Activated CD4-positive, alpha-beta memory T cell treated with anti-CD3 and anti-CD28 coated beads, Interleukin-2, amount 10 ng/mL, durations not matched to agents 7 days and 5 days (primary cell): Measurements from ENCODE around the gene ZFYVE26. TPM values are rescaled to one million over a fixed set of nuclear protein-coding genes. Genes with fewer than 3 reads are reported as not detected.
"Not testable (repeated sequence)": the region's sequence is repeated elsewhere in the genome, so short reads cannot be mapped to it uniquely, and the experiment has no call there.

Source experiments
- CTCF ChIA-PET: fragments of 350-600 bp; sonication (Branson Sonifier 250); formaldehyde crosslinking; loops from one replicate; lab custom pipeline; 2021; ENCODE audit warnings: antibody characterized with exemption, inconsistent platforms; lab: Charles Lee
- POLR2A ChIA-PET: fragments of 350-600 bp; sonication (Branson Sonifier 250); formaldehyde crosslinking; loops from one replicate; lab custom pipeline; 2021; ENCODE audit warnings: antibody characterized with exemption; lab: Charles Lee
- DNase-seq: peaks from one replicate; pipeline ENCODE4 v3.0.0-alpha.2; 2020
- H3K27ac Mint-ChIP-seq: one replicate; pipeline ENCODE4 v1.8.0; 2021; ENCODE audit warnings: mild to moderate bottlenecking, mixed read lengths
- H3K27me3 Mint-ChIP-seq: one replicate; pipeline ENCODE4 v1.8.0; 2021; ENCODE audit warnings: mixed read lengths
- H3K36me3 Mint-ChIP-seq: one replicate; pipeline ENCODE4 v1.8.0; 2021; ENCODE audit warnings: low read depth, mixed read lengths
- H3K4me1 Mint-ChIP-seq: one replicate; pipeline ENCODE4 v1.8.0; 2021; ENCODE audit warnings: mixed read lengths
- H3K4me3 Mint-ChIP-seq: one replicate; pipeline ENCODE4 v1.8.0; 2021; ENCODE audit warnings: mild to moderate bottlenecking, mixed read lengths
- H3K9me3 Mint-ChIP-seq: one replicate; pipeline ENCODE4 v1.8.0; 2021; ENCODE audit warnings: mixed read lengths
- total RNA-seq, 2 experiments: library from RNA; stranded (reverse); gene quantifications; one replicate each; pipeline ENCODE4 v1.2.3, GENCODE V29; 2021

The ZFYVE26 gene
- total RNA-seq, 2 experiments from 2014 or later, result 20.8 to 21.4 TPM

DNA sequence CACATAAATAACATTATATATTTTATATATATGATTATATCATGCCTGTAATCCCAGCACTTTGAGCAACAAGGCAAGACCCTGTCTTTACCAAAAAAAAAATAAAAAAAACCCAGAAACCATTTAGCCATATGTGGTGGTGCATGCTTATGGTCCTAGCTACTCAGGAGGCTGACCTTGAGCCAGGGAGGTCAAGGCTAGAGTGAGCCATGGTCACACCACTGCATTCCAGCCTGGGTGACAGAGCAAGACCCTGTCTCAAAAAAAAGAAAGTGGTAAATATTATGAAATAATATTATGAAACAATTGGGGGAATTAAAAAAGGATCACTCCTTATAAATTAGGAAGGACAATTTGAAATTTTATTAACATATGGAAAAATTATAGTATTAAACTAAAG is 19.2 kb upstream of the ZFYVE26 start:
- CTCF ChIA-PET, result no interaction called here
- POLR2A ChIA-PET, result no interaction called here
- Mint-ChIP-seq H3K36me3 (peaks cover 6% of the 10 kb centered on the region), H3K9me3 (no peaks in the 10 kb centered on the region), H3K4me1 (no peaks in the 10 kb centered on the region), H3K4me3 (no peak overlapping the region), H3K27me3 (no peaks in the 10 kb centered on the region), H3K27ac (no peak overlapping the region)
- DNase-seq, result no peak

DNA sequence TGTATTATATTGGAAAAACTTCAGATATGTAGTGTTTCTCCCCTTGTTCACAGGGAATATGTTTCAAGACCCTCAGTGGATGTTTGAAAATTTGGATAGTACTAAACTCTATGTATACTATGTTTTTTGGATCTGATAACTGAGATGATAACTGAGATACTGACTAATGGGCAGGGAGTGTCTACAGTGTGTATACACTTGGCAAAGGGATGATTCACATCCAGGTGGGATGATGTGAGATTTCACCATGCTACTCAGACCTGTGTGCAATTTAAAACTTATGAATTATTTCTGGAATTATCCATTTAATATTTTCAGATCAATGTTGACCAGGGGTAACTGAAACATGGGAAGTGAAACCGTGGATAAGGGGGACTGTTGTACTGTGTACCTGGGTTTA is 17.0 kb upstream of the ZFYVE26 start:
- Mint-ChIP-seq H3K4me1 (no peaks in the 10 kb centered on the region), H3K4me3 (no peak overlapping the region), H3K36me3 (peaks cover 13% of the 10 kb centered on the region), H3K27me3 (no peaks in the 10 kb centered on the region), H3K27ac (no peak overlapping the region), H3K9me3 (no peaks in the 10 kb centered on the region)
- ChIA-PET CTCF (interaction anchor here (1.2 kb wide), 1 partner anchor 983 kb away, joined by 3 read pairs; no protein-coding TSS in a partner anchor), POLR2A (interaction anchor here (0.6 to 1.2 kb wide), 2 partner anchors 17 to 1220 kb away, joined by 3 to 4 read pairs; partner anchors contain the start of gene ZFYVE26)
- DNase-seq, result no peak

DNA sequence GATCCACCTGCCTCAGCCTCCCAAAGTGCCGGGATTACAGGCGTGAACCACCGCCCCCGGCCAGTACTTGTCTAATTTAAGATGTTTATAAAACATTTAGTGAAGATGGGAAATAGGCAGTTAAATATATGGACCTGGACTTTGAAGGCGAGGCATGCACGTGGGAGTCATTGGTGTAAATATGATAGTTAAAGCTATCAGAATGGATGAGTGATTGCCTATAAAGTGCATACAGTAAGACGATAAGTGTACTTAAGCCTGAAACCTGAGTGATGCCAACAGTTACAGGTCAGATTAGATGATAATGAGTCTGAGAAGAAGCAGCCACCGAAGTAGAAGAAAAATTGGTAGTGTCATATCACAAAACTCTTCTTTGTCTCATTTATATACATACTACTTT is 14.7 kb upstream of the ZFYVE26 start:
- CTCF ChIA-PET, result no interaction called here
- DNase-seq, result no peak
- H3K27me3 Mint-ChIP-seq, result no peaks in the 10 kb centered on the region

DNA sequence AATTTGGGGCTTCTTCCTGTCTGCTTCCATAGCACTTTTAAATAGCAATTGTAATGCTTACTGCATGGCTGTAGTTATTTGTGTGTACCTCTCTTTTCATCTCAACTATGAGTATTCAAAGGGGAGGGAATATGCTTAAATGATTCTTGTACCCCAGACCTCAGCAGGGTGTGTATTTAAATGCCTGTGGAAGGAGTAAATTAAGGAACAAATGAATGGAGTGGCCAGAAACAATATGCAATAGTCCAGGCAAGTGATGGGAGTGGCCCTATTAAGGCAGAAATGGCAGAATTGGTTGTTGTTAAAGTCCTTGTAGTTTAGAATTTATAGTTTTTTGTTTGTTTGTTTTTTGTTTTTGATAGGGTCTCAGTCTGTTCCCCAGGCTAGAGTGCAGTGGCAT is 4.7 kb upstream of the ZFYVE26 start:
- ChIA-PET POLR2A (interaction anchor here (0.6 kb wide), 1 partner anchor 16 kb away, joined by 3 read pairs; no protein-coding TSS in a partner anchor), CTCF (no interaction called here)
- H3K27me3 Mint-ChIP-seq, result no peaks in the 10 kb centered on the region
- no peak for DNase-seq
- H3K36me3 Mint-ChIP-seq, result peaks cover 7% of the 10 kb centered on the region
- H3K4me3 Mint-ChIP-seq, result peak overlapping the region; percentile 99
- no peak overlapping the region for H3K27ac Mint-ChIP-seq
- H3K9me3 Mint-ChIP-seq, result peaks cover 3% of the 10 kb centered on the region
- H3K4me1 Mint-ChIP-seq, result peaks cover 30% of the 10 kb centered on the region

More for the DNA sequence above, 14.7 kb upstream of the ZFYVE26 start:
- Mint-ChIP-seq H3K4me1 (no peaks in the 10 kb centered on the region), H3K4me3 (no peak overlapping the region), H3K9me3 (no peaks in the 10 kb centered on the region), H3K27ac (no peak overlapping the region), H3K36me3 (peaks cover 29% of the 10 kb centered on the region)
- POLR2A ChIA-PET, result no interaction called here

DNA sequence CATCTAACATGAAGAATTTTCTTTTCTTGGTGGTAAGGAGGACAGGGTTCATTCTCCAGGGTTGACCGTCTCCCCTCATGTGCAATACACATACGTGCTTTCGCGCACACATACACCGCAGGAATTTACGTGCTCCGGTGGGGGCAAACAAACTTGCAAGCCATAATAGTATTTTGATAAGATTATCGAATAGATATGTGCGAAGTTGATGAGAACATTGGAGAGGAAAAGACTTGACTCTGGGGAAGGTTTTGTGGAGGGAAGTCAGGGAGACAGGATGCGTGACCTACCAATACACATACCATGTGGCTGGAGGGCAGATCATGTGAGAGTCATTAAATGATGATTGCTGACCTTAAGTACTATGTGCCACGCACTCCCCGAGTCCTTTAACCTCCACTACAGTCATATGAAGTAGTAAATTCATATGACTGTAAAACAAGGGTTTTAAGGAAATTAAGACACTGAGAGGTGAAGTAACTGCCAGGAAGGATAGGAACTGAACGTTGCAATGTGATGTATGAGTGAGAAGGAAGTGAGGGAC is 4.1 kb upstream of the ZFYVE26 start:
- peak overlapping the region; percentile 74 for H3K27ac Mint-ChIP-seq
- peak overlapping the region; percentile 99 for H3K4me3 Mint-ChIP-seq
- H3K9me3 Mint-ChIP-seq, result peaks cover 3% of the 10 kb centered on the region
- H3K27me3 Mint-ChIP-seq, result no peaks in the 10 kb centered on the region
- ChIA-PET CTCF (interaction anchor here (1.8 kb wide), 1 partner anchor 461 kb away, joined by 5 read pairs; the partner anchor contains the start of genes ATP6V1D and EIF2S1), POLR2A (interaction anchor here (0.6 to 1.2 kb wide), 6 partner anchors 15 to 970 kb away, joined by 3 to 5 read pairs (median 3); partner anchors contain the start of gene RDH11)
- H3K36me3 Mint-ChIP-seq, result peaks cover 2% of the 10 kb centered on the region
- no peak for DNase-seq
- peaks cover 34% of the 10 kb centered on the region for H3K4me1 Mint-ChIP-seq

DNA sequence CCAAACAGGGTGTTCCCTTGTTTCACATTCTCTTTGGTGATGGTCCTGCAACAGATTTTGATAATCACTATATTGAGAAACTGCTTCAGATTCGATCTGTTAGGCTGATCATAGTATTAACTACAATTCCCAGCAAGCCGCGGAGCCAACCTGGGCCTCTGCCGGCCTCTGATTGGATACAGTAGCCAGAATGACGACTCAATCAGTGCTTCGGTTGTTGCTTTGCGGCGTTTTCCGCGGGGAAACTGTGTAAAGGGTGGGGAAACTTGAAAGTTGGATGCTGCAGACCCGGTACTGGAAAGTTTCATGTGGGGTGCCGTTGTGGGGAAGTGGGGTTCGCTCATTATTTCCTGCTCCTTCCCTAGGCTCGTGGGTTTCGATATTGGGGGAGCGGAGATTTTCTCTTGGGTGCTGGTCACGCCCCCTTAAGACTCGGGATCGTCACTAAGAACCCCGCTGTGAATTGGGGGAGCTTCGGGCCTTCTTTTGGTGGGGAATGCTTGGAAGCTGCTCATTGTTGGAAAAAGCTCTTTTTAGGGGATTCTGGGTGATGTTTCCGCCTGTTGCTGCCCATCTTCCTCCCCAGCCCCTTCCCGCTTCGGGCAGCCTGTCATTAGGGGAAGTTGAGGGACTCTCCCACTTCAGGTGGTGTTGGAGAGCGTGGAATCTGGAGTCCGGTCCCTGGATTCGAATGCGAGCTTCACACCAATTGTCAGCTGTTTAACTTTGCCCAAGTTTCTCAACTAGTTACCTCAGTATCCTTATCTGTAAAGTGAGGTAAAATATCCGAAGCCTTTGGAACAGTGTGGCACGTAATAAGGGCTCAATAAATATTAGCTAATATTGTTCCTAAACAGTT is 3.4 kb upstream of the ZFYVE26 start, which contains the start of gene RAD51B:
TSS of gene RAD51B (plus strand) at position 217 of the 859 bp plus-strand sequence.
- peaks cover 3% of the 10 kb centered on the region for H3K9me3 Mint-ChIP-seq
- ChIA-PET POLR2A (interaction anchor here (0.7 to 1.2 kb wide), 5 partner anchors 18 to 970 kb away, joined by 3 to 5 read pairs (median 3); partner anchors contain the start of gene RDH11), CTCF (interaction anchor here (1.8 kb wide), 1 partner anchor 460 kb away, joined by 5 read pairs; the partner anchor contains the start of genes ATP6V1D and EIF2S1)
- peaks cover 42% of the 10 kb centered on the region for H3K4me1 Mint-ChIP-seq
- H3K36me3 Mint-ChIP-seq, result peaks cover 2% of the 10 kb centered on the region
- H3K4me3 Mint-ChIP-seq, result peak within 1 kb of the TSS; percentile 99
- no peaks in the 10 kb centered on the region for H3K27me3 Mint-ChIP-seq
- peak within 1 kb of the TSS; percentile 74 for H3K27ac Mint-ChIP-seq
- peak; percentile 91 for DNase-seq

DNA sequence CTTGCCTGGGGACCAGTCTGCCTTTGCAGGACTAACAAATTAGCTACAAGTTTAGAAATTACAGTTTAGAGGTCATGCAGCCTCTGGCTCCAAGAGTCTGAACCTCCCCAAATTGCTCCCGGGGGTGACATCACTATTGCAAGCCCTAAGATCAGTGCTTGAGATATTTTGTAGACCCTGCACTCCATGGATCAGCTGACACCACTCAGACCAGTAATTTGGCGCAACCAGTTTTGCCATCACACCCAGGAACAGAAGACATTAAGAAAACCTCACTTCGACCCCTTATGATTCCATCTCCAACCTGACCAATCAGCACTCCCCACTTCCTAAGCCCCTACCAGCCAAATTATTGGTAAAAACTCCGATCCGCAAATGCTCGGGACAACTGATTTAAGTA is 2.1 kb upstream of the ZFYVE26 start:
- POLR2A ChIA-PET, result not testable (repeated sequence)

DNA sequence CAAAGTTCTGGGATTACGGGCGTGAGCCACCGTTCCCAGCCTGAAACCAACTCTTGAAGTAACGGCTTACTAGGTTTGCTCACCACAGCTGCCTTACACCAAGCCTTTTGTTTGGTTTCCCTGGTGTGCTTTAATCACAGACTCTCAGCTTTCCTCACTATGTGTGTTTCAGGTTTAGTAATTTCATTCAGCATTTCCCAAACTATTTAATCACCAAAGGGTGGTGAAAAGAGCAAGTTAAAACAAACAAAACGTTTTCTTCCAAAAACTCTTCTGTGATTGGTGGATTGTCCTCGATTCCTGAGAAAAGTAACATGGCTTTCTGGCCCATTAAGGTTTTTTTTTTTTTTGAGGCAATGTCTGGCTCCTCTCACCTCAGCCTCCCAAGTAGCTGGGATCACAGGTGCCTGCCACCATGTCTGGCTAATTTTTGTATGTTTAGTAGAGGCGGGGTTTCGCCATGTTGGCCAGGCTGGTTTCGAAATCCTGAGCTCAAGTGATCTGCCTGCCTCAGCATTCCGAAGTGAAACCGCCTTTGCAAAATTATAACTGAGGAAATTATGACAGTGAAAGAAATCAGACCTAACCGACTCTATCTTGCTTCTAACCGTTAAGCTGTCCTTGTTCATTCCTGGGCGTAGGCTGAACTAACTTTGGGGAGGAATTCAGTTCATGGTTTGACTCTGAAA is 1.5 kb upstream of the ZFYVE26 start:
- Mint-ChIP-seq H3K27me3 (no peaks in the 10 kb centered on the region), H3K9me3 (peaks cover 3% of the 10 kb centered on the region), H3K4me3 (peak overlapping the region; percentile 58), H3K27ac (no peak overlapping the region), H3K36me3 (peaks cover 5% of the 10 kb centered on the region), H3K4me1 (peaks cover 51% of the 10 kb centered on the region)
- no peak for DNase-seq
- ChIA-PET CTCF (no interaction called here), POLR2A (interaction anchor here (0.8 to 2.7 kb wide), 2 partner anchors 12 to 144 kb away, joined by 3 to 20 read pairs; no protein-coding TSS in a partner anchor)

More for the DNA sequence above, 2.1 kb upstream of the ZFYVE26 start:
- CTCF ChIA-PET, DNase-seq, H3K9me3 Mint-ChIP-seq, H3K36me3 Mint-ChIP-seq, H3K27me3 Mint-ChIP-seq: not testable (repeated sequence)
- peak overlapping the region; percentile 58 for H3K4me3 Mint-ChIP-seq
- peak overlapping the region; percentile 41 for H3K27ac Mint-ChIP-seq
- H3K4me1 Mint-ChIP-seq, result peaks cover 51% of the 10 kb centered on the region

DNA sequence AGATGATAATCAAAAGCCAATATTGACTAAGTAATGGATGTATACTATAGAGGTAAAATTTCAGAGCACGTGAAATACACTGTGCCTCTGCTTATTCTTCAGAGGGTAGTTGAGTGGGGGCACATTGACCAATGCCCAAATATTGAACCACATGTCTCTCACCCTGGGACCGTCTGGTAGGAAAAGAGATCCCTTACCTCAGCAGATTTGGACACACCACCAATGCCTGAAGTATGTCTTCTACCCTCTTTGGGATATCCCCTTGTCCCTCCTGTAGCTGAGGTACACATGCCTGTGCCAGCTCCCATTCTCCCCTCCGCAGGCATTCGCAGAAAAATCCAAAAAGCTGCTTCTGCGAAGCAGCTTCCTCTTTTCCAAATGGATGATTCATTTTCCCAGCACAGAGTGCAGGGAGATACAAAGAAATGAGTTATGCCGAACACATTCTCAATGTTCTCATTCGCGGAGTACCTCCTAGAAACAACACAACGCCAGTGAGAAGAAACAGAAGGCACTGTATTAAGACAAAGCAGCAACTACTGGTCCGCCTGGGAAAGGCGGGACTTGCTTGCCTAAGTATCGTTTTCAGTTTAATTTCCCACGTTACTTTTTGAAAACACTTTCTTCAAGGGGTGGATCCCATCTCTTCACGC is 691 bp downstream of the ZFYVE26 start:
- CTCF ChIA-PET, result interaction anchor here (1.4 kb wide), 1 partner anchor 456 kb away, joined by 3 read pairs; the partner anchor contains the start of genes ATP6V1D and EIF2S1
- peaks cover 46% of the 10 kb centered on the region for H3K4me1 Mint-ChIP-seq
- POLR2A ChIA-PET, result interaction anchor here (0.7 to 2.7 kb wide), 10 partner anchors 9 to 1582 kb away, joined by 3 to 20 read pairs (median 4); partner anchors contain the start of genes ERH, RDH11, SLC39A9 and ZFP36L1
- peaks cover 3% of the 10 kb centered on the region for H3K9me3 Mint-ChIP-seq
- H3K27me3 Mint-ChIP-seq, result no peaks in the 10 kb centered on the region
- no peak for DNase-seq
- peak overlapping the region; percentile 86 for H3K27ac Mint-ChIP-seq
- peak overlapping the region; percentile 88 for H3K4me3 Mint-ChIP-seq
- peaks cover 9% of the 10 kb centered on the region for H3K36me3 Mint-ChIP-seq

DNA sequence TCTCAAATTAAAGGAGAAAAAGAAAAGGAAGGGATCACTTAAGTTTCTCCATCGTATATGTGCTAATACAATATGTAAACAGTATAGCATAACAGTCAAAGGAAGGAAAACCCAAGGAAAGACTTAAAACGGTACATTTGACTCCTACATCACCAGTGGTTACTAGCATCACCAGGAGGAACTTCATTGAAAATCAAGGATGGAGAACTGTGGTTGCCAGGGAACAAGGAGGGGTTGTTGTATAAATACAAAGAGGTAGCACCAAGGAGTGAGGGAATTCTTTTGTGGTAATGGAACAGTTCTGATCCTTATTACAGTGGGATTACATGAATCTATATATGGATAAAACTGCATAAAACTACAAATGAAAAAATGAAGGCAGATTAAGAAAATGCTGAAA is 1.6 kb downstream of the ZFYVE26 start:
- DNase-seq, result no peak
- ChIA-PET CTCF (no interaction called here), POLR2A (interaction anchor here (0.8 kb wide), 1 partner anchor 1508 kb away, joined by 3 read pairs; no protein-coding TSS in a partner anchor)
- no peaks in the 10 kb centered on the region for H3K27me3 Mint-ChIP-seq
- peak overlapping the region; percentile 88 for H3K4me3 Mint-ChIP-seq
- H3K9me3 Mint-ChIP-seq, result peaks cover 3% of the 10 kb centered on the region
- peaks cover 12% of the 10 kb centered on the region for H3K36me3 Mint-ChIP-seq
- no peak overlapping the region for H3K27ac Mint-ChIP-seq
- H3K4me1 Mint-ChIP-seq, result peaks cover 41% of the 10 kb centered on the region

DNA sequence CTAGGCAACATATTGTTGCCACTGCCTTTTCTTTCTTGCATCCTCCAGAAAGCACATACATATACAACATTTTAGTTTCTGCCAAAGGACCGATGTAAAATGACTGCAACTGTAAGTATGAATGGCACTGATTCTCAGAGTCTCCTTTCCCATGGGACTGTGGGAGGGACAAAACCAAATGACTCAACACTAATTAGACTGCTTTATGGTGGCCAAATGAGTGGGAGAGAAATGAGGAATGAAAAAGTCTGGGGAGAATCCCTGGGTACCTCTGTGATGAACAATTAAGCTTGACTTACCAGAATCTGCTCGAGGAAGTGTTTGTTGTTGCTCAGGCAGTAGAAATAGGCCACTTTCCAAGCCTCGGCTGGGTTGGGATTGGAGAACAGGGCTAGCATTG is 10.1 kb downstream of the ZFYVE26 start:
- H3K27ac Mint-ChIP-seq, result no peak overlapping the region
- CTCF ChIA-PET, result no interaction called here
- POLR2A ChIA-PET, result interaction anchor here (3.7 kb wide), 1 partner anchor 10 kb away, joined by 20 read pairs; the partner anchor contains the start of gene ZFYVE26
- no peak overlapping the region for H3K4me3 Mint-ChIP-seq
- no peaks in the 10 kb centered on the region for H3K27me3 Mint-ChIP-seq
- peaks cover 3% of the 10 kb centered on the region for H3K4me1 Mint-ChIP-seq
- no peak for DNase-seq
- peaks cover 54% of the 10 kb centered on the region for H3K36me3 Mint-ChIP-seq
- H3K9me3 Mint-ChIP-seq, result no peaks in the 10 kb centered on the region

DNA sequence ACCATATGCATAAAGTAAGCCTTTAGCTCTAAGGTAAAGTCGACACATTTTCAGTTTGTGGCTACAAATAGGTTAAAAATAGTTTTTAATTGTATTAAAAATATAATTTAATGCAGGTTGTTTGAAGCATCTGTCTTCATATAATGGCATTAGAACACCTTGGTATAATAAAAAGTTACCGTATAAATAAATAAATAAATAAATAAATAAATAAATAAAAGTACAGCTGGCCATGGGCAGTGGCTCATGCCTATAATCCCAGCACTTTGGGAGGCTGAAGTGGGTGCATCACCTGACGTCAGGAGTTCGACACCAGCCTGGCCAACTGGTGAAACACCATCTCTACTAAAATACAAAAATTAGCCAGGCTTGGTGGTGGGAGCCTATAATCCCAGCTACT is 15.6 kb downstream of the ZFYVE26 start:
- ChIA-PET CTCF (no interaction called here), POLR2A (interaction anchor here (1.5 kb wide), 1 partner anchor 16 kb away, joined by 8 read pairs; the partner anchor contains the start of gene ZFYVE26)
- H3K27ac Mint-ChIP-seq, result no peak overlapping the region
- no peaks in the 10 kb centered on the region for H3K4me1 Mint-ChIP-seq
- H3K27me3 Mint-ChIP-seq, result no peaks in the 10 kb centered on the region
- peaks cover 48% of the 10 kb centered on the region for H3K36me3 Mint-ChIP-seq
- no peak for DNase-seq
- no peaks in the 10 kb centered on the region for H3K9me3 Mint-ChIP-seq
- H3K4me3 Mint-ChIP-seq, result no peak overlapping the region
